Endometrium (tissue), 2 donors: ENCODE results near the gene LRFN5.

Experiments
- FAIRE-seq: peaks from 2 replicates; lab custom pipeline; 2012; peaks lifted over from hg19 to GRCh38; lab: Jason Lieb, UNC
- donor health status: control.
- donor health status: control.

LRFN5 gene

GRCh38 chr14:41773536-41774279 is 167.0 kb downstream of the LRFN5 start:
- FAIRE-seq: no peak

GRCh38 chr14:41782511-41782910 is 175.8 kb downstream of the LRFN5 start:
- FAIRE-seq: peak; percentile 76

- no peak for FAIRE-seq
These were observed 176.7 kb downstream of the LRFN5 start for GRCh38 chr14:41783403-41783802.

- FAIRE-seq: no peak
These were observed 179.0 kb downstream of the LRFN5 start for GRCh38 chr14:41785696-41786095.

GRCh38 chr14:41799817-41800216 is 193.1 kb downstream of the LRFN5 start:
- FAIRE-seq: no peak

- FAIRE-seq: no peak
These were observed 199.0 kb downstream of the LRFN5 start for GRCh38 chr14:41805633-41806032.

- no peak for FAIRE-seq
These were observed 199.8 kb downstream of the LRFN5 start for GRCh38 chr14:41806366-41806975.

GRCh38 chr14:41810362-41810761 is 203.7 kb downstream of the LRFN5 start:
- FAIRE-seq: no peak

- no peak for FAIRE-seq
These were observed 210.9 kb downstream of the LRFN5 start for GRCh38 chr14:41817626-41818025.

GRCh38 chr14:41824441-41824840 is 217.8 kb downstream of the LRFN5 start:
- no peak for FAIRE-seq

GRCh38 chr14:41825622-41826021 is 218.9 kb downstream of the LRFN5 start:
- no peak for FAIRE-seq

GRCh38 chr14:41830714-41831406 is 224.2 kb downstream of the LRFN5 start:
- no peak for FAIRE-seq

- no peak for FAIRE-seq
These were observed 233.0 kb downstream of the LRFN5 start for GRCh38 chr14:41839661-41840060.

GRCh38 chr14:41859336-41859735 is 252.7 kb downstream of the LRFN5 start:
- FAIRE-seq: no peak

- no peak for FAIRE-seq
These were observed 253.9 kb downstream of the LRFN5 start for GRCh38 chr14:41860586-41860985.

- no peak for FAIRE-seq
These were observed 259.2 kb downstream of the LRFN5 start for GRCh38 chr14:41865894-41866293.

GRCh38 chr14:41868396-41868795 is 261.7 kb downstream of the LRFN5 start:
- no peak for FAIRE-seq

GRCh38 chr14:41872931-41873685 is 266.4 kb downstream of the LRFN5 start:
- FAIRE-seq: no peak

- FAIRE-seq: no peak
These were observed 267.1 kb downstream of the LRFN5 start for GRCh38 chr14:41873686-41874317.

GRCh38 chr14:41875116-41875515 is 268.4 kb downstream of the LRFN5 start:
- no peak for FAIRE-seq

GRCh38 chr14:41878321-41878720 is 271.6 kb downstream of the LRFN5 start:
- FAIRE-seq: no peak

- no peak for FAIRE-seq
These were observed 284.9 kb downstream of the LRFN5 start for GRCh38 chr14:41891624-41892023.
